UCSD-AML1 (cell line): ENCODE measurements around the gene RNF17.

Experiments used
- DNase-seq: peaks from one replicate; lab custom pipeline; 2025; ENCODE audit not compliant: unreplicated experiment; lab: John Stamatoyannopoulos, UW

Gene RNF17

GRCh38 chr13:24896061-24896460 is 132.1 kb downstream of the RNF17 start:
- no peak for DNase-seq

GRCh38 chr13:24897293-24897692 is 133.3 kb downstream of the RNF17 start:
- no peak for DNase-seq

- no peak for DNase-seq
Measured at GRCh38 chr13:24899601-24900000, 135.6 kb downstream of the RNF17 start.

GRCh38 chr13:24900507-24900906 is 136.5 kb downstream of the RNF17 start:
- DNase-seq, result no peak

GRCh38 chr13:24905242-24905641 is 141.3 kb downstream of the RNF17 start:
- no peak for DNase-seq

- no peak for DNase-seq
Measured at GRCh38 chr13:24906268-24906667, 142.3 kb downstream of the RNF17 start.

- DNase-seq, result no peak
Measured at GRCh38 chr13:24910502-24911132, 146.6 kb downstream of the RNF17 start.

- DNase-seq, result no peak
Measured at GRCh38 chr13:24911133-24911908, 147.4 kb downstream of the RNF17 start.

- DNase-seq, result no peak
Measured at GRCh38 chr13:24916464-24916863, 152.5 kb downstream of the RNF17 start.

GRCh38 chr13:24921003-24921402 is 157.0 kb downstream of the RNF17 start:
- no peak for DNase-seq

- no peak for DNase-seq
Measured at GRCh38 chr13:24921881-24922280, 157.9 kb downstream of the RNF17 start.

- DNase-seq, result no peak
Measured at GRCh38 chr13:24922387-24922744, 158.4 kb downstream of the RNF17 start.

- DNase-seq, result peak; percentile 98
Measured at GRCh38 chr13:24922745-24923591, 159.0 kb downstream of the RNF17 start.

GRCh38 chr13:24925318-24926231 is 161.6 kb downstream of the RNF17 start:
- no peak for DNase-seq

GRCh38 chr13:24927810-24928404 is 163.9 kb downstream of the RNF17 start:
- DNase-seq, result no peak

GRCh38 chr13:24929196-24929595 is 165.2 kb downstream of the RNF17 start:
- no peak for DNase-seq
